HepG2 (cell line): ENCODE measurements around the gene CXCL3.

Source experiments
- CTCF ChIP-seq: sonication (generic); formaldehyde crosslinking; IDR thresholded peaks from 2 replicates; pipeline ENCODE4 v1.5.0; 2020; ENCODE audit warnings: mild to moderate bottlenecking, missing genetic modification reagents, moderate library complexity
- HOXA7 ChIP-seq: sonication (generic); formaldehyde crosslinking; IDR thresholded peaks from 2 replicates; pipeline ENCODE4 v1.8.1; 2022; ENCODE audit warnings: mild to moderate bottlenecking, missing genetic modification reagents, moderate library complexity
- PHF8 ChIP-seq: sonication (generic); formaldehyde crosslinking; IDR thresholded peaks from 2 replicates; pipeline ENCODE4 v1.5.0; 2020; ENCODE audit warnings: missing genetic modification reagents
- RNF2 ChIP-seq: fragments of 450-650 bp; conservative IDR thresholded peaks from 2 replicates; pipeline ENCODE4 v1.6.1; 2016; ENCODE audit warnings: low read depth
- ZBTB42 ChIP-seq: sonication (generic); formaldehyde crosslinking; IDR thresholded peaks from 2 replicates; pipeline ENCODE4 v1.5.0; 2020; ENCODE audit warnings: mild to moderate bottlenecking, missing genetic modification reagents

- TF ChIP-seq CTCF (CRISPR knock-in tag) (no peak), RNF2 (no peak), ZBTB42 (no peak), HOXA7 (CRISPR knock-in tag) (no peak), PHF8 (no peak)
Observed at GRCh38 chr4:74016068-74016467, 22.4 kb downstream of the CXCL3 start.
